NCI-H1092 (cell line): Measurements from ENCODE around the gene CCDC59.

ENCODE experiments used
- DNase-seq: peaks from one replicate; lab custom pipeline; 2025; lab: John Stamatoyannopoulos, UW

Gene CCDC59

DNA sequence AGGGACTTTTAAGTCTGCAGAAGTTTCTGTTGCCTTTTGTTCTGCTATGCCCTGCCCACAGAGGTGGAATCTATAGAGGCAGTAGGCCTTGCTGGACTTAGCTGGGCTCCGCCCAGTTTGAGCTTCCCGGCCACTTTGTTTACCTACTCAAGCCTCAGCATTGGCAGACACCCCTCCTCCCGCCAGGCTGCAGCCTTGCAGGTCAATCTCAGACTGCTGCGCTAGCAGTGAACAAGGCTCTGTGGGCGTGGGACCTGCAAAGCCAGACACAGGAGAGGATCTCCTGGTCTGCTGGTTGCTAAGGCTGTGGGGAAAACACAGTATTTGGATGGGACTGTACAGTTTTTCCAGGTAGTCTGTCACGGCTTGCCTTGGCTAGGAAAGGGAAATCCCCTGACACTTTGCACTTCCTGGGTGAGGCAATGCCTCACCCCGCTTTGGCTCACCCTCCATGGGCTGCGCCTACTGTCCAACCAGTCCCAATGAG, 43.7 kb downstream of the CCDC59 start:
- DNase-seq, result no peak
